B cell (primary cell): ENCODE measurements around the gene CYP2W1. TPM values are rescaled to one million over a fixed set of nuclear protein-coding genes. Genes with fewer than 3 reads are reported as not detected.
A peak's percentile ranks its signal among the peaks of the same experiment; 100 is the strongest.

Experiments
- ATAC-seq: fragments of 200-7000 bp; cut with Tn5 transposase; one replicate; pipeline ENCODE4 v1.10.0; 2021; ENCODE audit warnings: low read depth, mild to moderate bottlenecking, moderate number of reproducible peaks, moderate library complexity
- CTCF ChIA-PET: fragments of 350-600 bp; sonication (Branson Sonifier 250); formaldehyde crosslinking; loops from one replicate; lab custom pipeline; 2021; ENCODE audit warnings: antibody characterized with exemption, inconsistent platforms; lab: Charles Lee
- POLR2A ChIA-PET: fragments of 350-600 bp; sonication (Branson Sonifier 250); formaldehyde crosslinking; loops from one replicate; lab custom pipeline; 2021; ENCODE audit warnings: antibody characterized with exemption; lab: Charles Lee
- DNase-seq: peaks from one replicate; pipeline ENCODE4 v3.0.0; 2013
- H2AFZ ChIP-seq: 2 replicates; pipeline ENCODE4 v1.6.1; 2012; ENCODE audit warnings: mild to moderate bottlenecking, low read depth, low read length; ENCODE audit not compliant: insufficient read depth, poor library complexity, severe bottlenecking
- H3K27ac ChIP-seq, 2 donors: 1 replicate in 1 of 2; 2 replicates in 1 of 2; pipeline ENCODE4 v1.5.1; 2012 to 2013; ENCODE audit warnings: low read length in 2 of 2, mild to moderate bottlenecking in 2 of 2, moderate library complexity in 1 of 2
- H3K27me3 ChIP-seq, 4 experiments: fragments of 200-600 bp in 1 of 4; sonication (generic) in 1 of 4; replicated peaks in 1 of 4; 1 replicate in 2 of 4; 2 replicates in 2 of 4; pipeline versions ENCODE4 v1.6.1 to v1.7.0; 2013 to 2016; ENCODE audit warnings: low read length in 3 of 4, mild to moderate bottlenecking in 2 of 4, mixed read lengths in 1 of 4, moderate library complexity in 1 of 4; ENCODE audit not compliant: insufficient read depth in 4 of 4, control insufficient read depth in 3 of 4; ENCODE audit errors: control extremely low read depth in 1 of 4
- H3K36me3 ChIP-seq, 2 experiments: replicated peaks in 1 of 2; 1 replicate in 1 of 2; 2 replicates in 1 of 2; pipeline versions ENCODE4 v1.6.1 to v1.7.1; 2013; ENCODE audit warnings: low read length in 1 of 2; ENCODE audit not compliant: insufficient read depth in 2 of 2, control insufficient read depth in 1 of 2; ENCODE audit errors: control extremely low read depth in 1 of 2, extremely low read depth in 1 of 2
- H3K4me1 ChIP-seq, 2 donors: fragments of 200-600 bp in 1 of 2; sonication (generic) in 1 of 2; 1 replicate in 1 of 2; 2 replicates in 1 of 2; pipeline versions ENCODE4 v1.5.1 to v1.6.1; 2013 to 2017; ENCODE audit warnings: low read length in 2 of 2; ENCODE audit not compliant: control insufficient read depth in 2 of 2, insufficient read depth in 2 of 2
- H3K4me2 ChIP-seq: replicated peaks from 2 replicates; pipeline ENCODE3; 2012; ENCODE audit warnings: mild to moderate bottlenecking, low read depth, low read length; ENCODE audit not compliant: poor library complexity, severe bottlenecking
- H3K4me3 ChIP-seq, 5 experiments: fragments of 200-600 bp in 1 of 5; sonication (generic) in 1 of 5; 1 replicate in 3 of 5; 2 replicates in 2 of 5; pipeline versions ENCODE4 v1.5.1 to v1.7.0; 2011 to 2016; ENCODE audit warnings: low read length in 4 of 5, mild to moderate bottlenecking in 4 of 5, low read depth in 2 of 5, control low read depth in 1 of 5, moderate library complexity in 1 of 5; ENCODE audit not compliant: insufficient read depth in 1 of 5; ENCODE audit errors: control extremely low read depth in 1 of 5, extremely low read depth in 1 of 5
- H3K79me2 ChIP-seq: fragments of 200-600 bp; sonication (generic); one replicate; pipeline ENCODE4 v1.6.0; 2016; ENCODE audit warnings: low read length; ENCODE audit not compliant: control insufficient read depth, insufficient read depth
- H3K9ac ChIP-seq: fragments of 200-600 bp; sonication (generic); 2 replicates; pipeline ENCODE4 v1.6.1; 2017; ENCODE audit warnings: mild to moderate bottlenecking, low read length, moderate library complexity
- H3K9me3 ChIP-seq, 3 donors: one replicate each; pipeline versions ENCODE4 v1.6.1 to v1.7.1; 2013; ENCODE audit warnings: low read length in 2 of 3; ENCODE audit not compliant: control insufficient read depth in 2 of 3, insufficient read depth in 1 of 3; ENCODE audit errors: control extremely low read depth in 1 of 3
- H4K20me1 ChIP-seq: 2 replicates; pipeline ENCODE4 v1.6.0; 2012; ENCODE audit warnings: mild to moderate bottlenecking, low read length; ENCODE audit not compliant: insufficient read depth, control insufficient read depth, poor library complexity, severe bottlenecking
- H3K27ac Mint-ChIP-seq: one replicate; pipeline ENCODE4 v1.8.0; 2021; ENCODE audit warnings: mixed read lengths
- H3K27me3 Mint-ChIP-seq: one replicate; pipeline ENCODE4 v1.8.0; 2021; ENCODE audit warnings: mixed read lengths
- H3K4me1 Mint-ChIP-seq: one replicate; pipeline ENCODE4 v1.8.0; 2021; ENCODE audit warnings: mixed read lengths
- H3K4me3 Mint-ChIP-seq: one replicate; pipeline ENCODE4 v1.8.0; 2021; ENCODE audit warnings: mixed read lengths
- H3K9me3 Mint-ChIP-seq: one replicate; pipeline ENCODE4 v1.8.0; 2022; ENCODE audit warnings: mixed read lengths; ENCODE audit not compliant: insufficient read depth
- CTCF ChIP-seq: fragments of 200-600 bp; IDR thresholded peaks from one replicate; pipeline ENCODE4 v1.8.0; 2022; ENCODE audit warnings: antibody characterized with exemption, mild to moderate bottlenecking
- EZH2 ChIP-seq: IDR thresholded peaks from 2 replicates; pipeline ENCODE4 v1.6.1; 2012; ENCODE audit warnings: borderline replicate concordance, low read depth, mild to moderate bottlenecking, moderate library complexity, low read length; ENCODE audit not compliant: insufficient read depth, poor library complexity, severe bottlenecking
- WGBS: methylation state at CpG from one replicate; pipeline ENCODE4 v1.1.5; 2013; ENCODE audit warnings: missing lambda C conversion rate; ENCODE audit not compliant: insufficient coverage; 5-methylcytosine and 5-hydroxymethylcytosine counted together
- intact Hi-C: fragments of 100-400 bp; cut with micrococcal nuclease; formaldehyde crosslinking; loops from one replicate; pipeline ENCODE4 v1.10.0; 2022
- polyA plus RNA-seq: library from polyadenylated mRNA; depleted of rRNA; stranded (reverse); fragments of >200 nt; gene quantifications from 2 replicates; pipeline ENCODE4 v1.2.3, GENCODE V29; 2012
- total RNA-seq, 2 donors: library from RNA; stranded (reverse); fragments of 120-200 nt in 1 of 2; gene quantifications; 1 replicate in 1 of 2; 2 replicates in 1 of 2; pipeline versions ENCODE4 v1.2.3 to v1.2.4, GENCODE V29; 2013 to 2022

Gene CYP2W1
- total and polyA plus RNA-seq, 2 donors (not counting 1 experiment from before 2014, with no cell fraction given): not detected

GRCh38 chr7:967361-968082 is 15.5 kb upstream of the CYP2W1 start:
- peaks cover 0 to 8% (median 0%) of the 10 kb centered on the region in 3 donors for H3K9me3 ChIP-seq
- H3K36me3 ChIP-seq: peaks cover 0 to 49% of the 10 kb centered on the region in 2 experiments
- peak overlapping the region; percentile 37 for H3K27ac Mint-ChIP-seq

More at GRCh38 chr7:967361-968082, 15.5 kb upstream of the CYP2W1 start:
- H3K79me2 ChIP-seq: peaks cover 34% of the 10 kb centered on the region
- Mint-ChIP-seq H3K4me3 (no peak overlapping the region), H3K4me1 (peaks cover 37% of the 10 kb centered on the region), H3K9me3 (no peaks in the 10 kb centered on the region), H3K27me3 (no peaks in the 10 kb centered on the region)
- H3K4me2 ChIP-seq: no peak overlapping the region
- H2AFZ ChIP-seq: no peak overlapping the region
- H4K20me1 ChIP-seq: peaks cover 83% of the 10 kb centered on the region
- intact Hi-C loops: no loop called here
- 96% methylated on average over 35 of the region's 39 CpGs for whole genome bisulfite sequencing
- ChIA-PET CTCF (interaction anchor here (0.8 to 1.1 kb wide), 2 partner anchors 58 to 98 kb away, joined by 3 read pairs; no protein-coding TSS in a partner anchor), POLR2A (no interaction called here)
- no peak for TF ChIP-seq CTCF
- no peak for TF ChIP-seq EZH2
- H3K4me1 ChIP-seq: peaks cover 17 to 31% of the 10 kb centered on the region in 2 donors
- H3K4me3 ChIP-seq: no peak overlapping the region
- H3K27ac ChIP-seq: no peak overlapping the region
- DNase-seq (no peak), ATAC-seq (no peak)
- H3K9ac ChIP-seq: no peak overlapping the region
- peaks cover 0 to 14% (median 0%) of the 10 kb centered on the region in 4 experiments for H3K27me3 ChIP-seq
